Mesenchymal stem cell (in vitro differentiated cells and primary cell): Measurements from ENCODE around the gene RHEB.

Source experiments
- DNase-seq: peaks from one replicate; pipeline ENCODE4 v3.0.0-alpha.2; 2013
- H2AFZ ChIP-seq: one replicate; pipeline ENCODE4 v1.6.1; 2013; ENCODE audit warnings: low read depth, mild to moderate bottlenecking, control low read depth, inconsistent platforms, low read length, moderate library complexity
- H2AK5ac ChIP-seq: 2 replicates; pipeline ENCODE4 v1.6.1; 2013; ENCODE audit warnings: low read length, moderate library complexity, mild to moderate bottlenecking, inconsistent platforms; ENCODE audit not compliant: severe bottlenecking
- H2BK120ac ChIP-seq: one replicate; pipeline ENCODE4 v1.6.1; 2013; ENCODE audit warnings: low read depth, mild to moderate bottlenecking, inconsistent platforms, low read length, moderate library complexity
- H2BK12ac ChIP-seq, 2 experiments: one replicate each; pipeline ENCODE4 v1.6.1; 2013; ENCODE audit warnings: inconsistent platforms in 2 of 2, low read length in 2 of 2, mild to moderate bottlenecking in 2 of 2, moderate library complexity in 2 of 2, control low read depth in 1 of 2
- H2BK15ac ChIP-seq: one replicate; pipeline ENCODE4 v1.6.1; 2013; ENCODE audit warnings: mild to moderate bottlenecking, low read depth, inconsistent platforms; ENCODE audit not compliant: poor library complexity, severe bottlenecking
- H2BK5ac ChIP-seq: 2 replicates; pipeline ENCODE4 v1.6.1; 2013; ENCODE audit warnings: low read depth, mild to moderate bottlenecking, low read length, control low read depth, inconsistent platforms; ENCODE audit not compliant: poor library complexity, severe bottlenecking
- H3K14ac ChIP-seq, 2 experiments: one replicate each; pipeline ENCODE4 v1.6.1; 2013; ENCODE audit warnings: inconsistent platforms in 2 of 2, low read length in 2 of 2, control low read depth in 1 of 2, mild to moderate bottlenecking in 1 of 2, moderate library complexity in 1 of 2
- H3K18ac ChIP-seq, 2 experiments: one replicate each; pipeline ENCODE4 v1.6.1; 2013; ENCODE audit warnings: inconsistent platforms in 2 of 2, low read length in 2 of 2, control low read depth in 1 of 2, low read depth in 1 of 2, mild to moderate bottlenecking in 1 of 2
- H3K23ac ChIP-seq, 2 experiments: one replicate each; pipeline ENCODE4 v1.6.1; 2013; ENCODE audit warnings: inconsistent platforms in 2 of 2, low read length in 2 of 2, mild to moderate bottlenecking in 2 of 2, moderate library complexity in 2 of 2, control low read depth in 1 of 2
- H3K27ac ChIP-seq: 2 replicates; pipeline ENCODE4 v1.5.1; 2013; ENCODE audit warnings: mild to moderate bottlenecking, moderate library complexity, low read length, control low read depth, inconsistent platforms; ENCODE audit not compliant: poor library complexity, severe bottlenecking
- H3K27me3 ChIP-seq, 2 experiments: 2 replicates each; pipeline versions ENCODE4 v1.6.1 to v1.7.0; 2013; ENCODE audit warnings: low read length in 2 of 2, mild to moderate bottlenecking in 2 of 2, moderate library complexity in 2 of 2, control low read depth in 1 of 2, inconsistent platforms in 1 of 2; ENCODE audit not compliant: control insufficient read depth in 1 of 2, insufficient read depth in 1 of 2
- H3K36me3 ChIP-seq, 2 experiments: 2 replicates each; pipeline versions ENCODE4 v1.6.1 to v1.7.0; 2013; ENCODE audit warnings: low read length in 2 of 2, control low read depth in 1 of 2, inconsistent platforms in 1 of 2, low read depth in 1 of 2, mild to moderate bottlenecking in 1 of 2; ENCODE audit not compliant: insufficient read depth in 2 of 2, control insufficient read depth in 1 of 2
- H3K4ac ChIP-seq, 2 experiments: one replicate each; pipeline ENCODE4 v1.6.1; 2013; ENCODE audit warnings: inconsistent platforms in 2 of 2, low read length in 2 of 2, mild to moderate bottlenecking in 2 of 2, moderate library complexity in 2 of 2, control low read depth in 1 of 2, low read depth in 1 of 2
- H3K4me1 ChIP-seq: 2 replicates; pipeline ENCODE4 v1.6.1; 2013; ENCODE audit warnings: low read depth, low read length, control low read depth; ENCODE audit not compliant: control insufficient read depth, insufficient read depth
- H3K4me2 ChIP-seq: 2 replicates; pipeline ENCODE4 v1.6.1; 2013; ENCODE audit warnings: low read length, mild to moderate bottlenecking, inconsistent platforms; ENCODE audit not compliant: poor library complexity, severe bottlenecking
- H3K4me3 ChIP-seq, 2 experiments: 2 replicates each; pipeline versions ENCODE4 v1.5.1 to v1.7.0; 2013; ENCODE audit warnings: low read length in 2 of 2, mild to moderate bottlenecking in 2 of 2, control low read depth in 1 of 2, low read depth in 1 of 2; ENCODE audit not compliant: insufficient read depth in 1 of 2
- H3K79me1 ChIP-seq: replicated peaks from 2 replicates; pipeline ENCODE4 v1.6.1; 2013; ENCODE audit warnings: mild to moderate bottlenecking, control low read depth, low read length, inconsistent platforms; ENCODE audit not compliant: poor library complexity, severe bottlenecking
- H3K9ac ChIP-seq: 2 replicates; pipeline ENCODE4 v1.7.0; 2013; ENCODE audit warnings: mild to moderate bottlenecking, low read length, moderate library complexity
- H3K9me3 ChIP-seq: 2 replicates; pipeline ENCODE4 v1.7.0; 2013; ENCODE audit warnings: mild to moderate bottlenecking, low read length; ENCODE audit not compliant: control insufficient read depth
- H4K8ac ChIP-seq: one replicate; pipeline ENCODE4 v1.6.1; 2013; ENCODE audit warnings: inconsistent platforms, mild to moderate bottlenecking, low read length, moderate library complexity
- H4K91ac ChIP-seq: one replicate; pipeline ENCODE4 v1.6.1; 2013; ENCODE audit warnings: mild to moderate bottlenecking, low read length, inconsistent platforms
- WGBS: methylation state at CpG from one replicate; pipeline ENCODE4 v1.1.7; 2013; ENCODE audit warnings: mixed read lengths; 5-methylcytosine and 5-hydroxymethylcytosine counted together

The RHEB gene

DNA sequence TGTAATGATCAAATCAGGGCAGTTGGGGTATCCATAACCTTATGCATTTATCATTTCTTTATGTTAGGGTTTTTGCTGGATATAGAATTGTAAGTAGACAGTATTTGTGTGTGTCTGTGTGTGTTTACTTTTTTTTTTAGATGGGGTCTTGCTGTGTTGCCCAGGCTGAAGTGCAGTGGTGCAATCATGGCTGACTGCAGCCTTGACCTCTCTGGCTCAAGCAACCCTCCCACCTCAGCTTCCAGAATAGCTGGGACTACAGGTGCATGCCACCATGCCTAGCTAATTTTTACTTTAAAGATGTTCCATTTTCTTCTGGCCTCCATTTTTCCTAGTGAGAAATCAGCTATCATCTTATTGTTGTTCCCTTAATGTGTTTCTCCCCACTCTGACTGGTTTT lies 10.1 kb upstream of the RHEB start:
- no peak overlapping the region for H3K4me2 ChIP-seq

DNA sequence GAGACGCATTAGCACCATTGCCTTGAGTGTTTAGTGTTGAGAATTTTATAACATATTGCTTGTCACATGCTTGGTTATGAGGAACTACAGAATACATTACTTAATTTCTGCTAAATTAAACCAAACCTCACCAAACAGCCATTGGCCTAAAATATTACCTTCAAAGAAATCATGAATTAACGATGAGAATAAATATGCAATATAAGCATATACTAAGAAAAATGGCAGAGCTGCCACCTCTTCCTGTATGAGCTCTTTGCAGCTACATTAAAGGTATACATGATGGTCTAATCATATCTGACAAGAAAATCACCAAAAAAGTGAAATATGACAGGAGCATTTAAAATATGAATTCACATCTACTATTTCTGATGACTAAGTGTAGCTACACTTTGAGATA lies 5.2 kb upstream of the RHEB start:
- WGBS: 100% methylated on average over 1 of the region's 2 CpGs
- Histone ChIP-seq H4K91ac (no peak overlapping the region), H2AFZ (no peak overlapping the region), H3K27ac (no peak overlapping the region), H2BK12ac (no peak overlapping the region), H3K4ac (no peak overlapping the region), H3K4me3 (no peak overlapping the region), H3K14ac (no peak overlapping the region), H2AK5ac (no peak overlapping the region), H3K23ac (no peak overlapping the region), H3K4me1 (peaks cover 9% of the 10 kb centered on the region), H3K79me1 (no peaks in the 10 kb centered on the region), H2BK5ac (no peak overlapping the region), H3K27me3 (no peaks in the 10 kb centered on the region), H3K18ac (no peak overlapping the region), H3K9me3 (peaks cover 1% of the 10 kb centered on the region), H4K8ac (no peak overlapping the region), H2BK120ac (no peak overlapping the region), H3K36me3 (no peaks in the 10 kb centered on the region), H3K9ac (no peak overlapping the region), H3K4me2 (no peak overlapping the region), H2BK15ac (no peak overlapping the region)
- DNase-seq: no peak

More for the DNA sequence above, 10.1 kb upstream of the RHEB start:
- Histone ChIP-seq H3K27me3 (peaks cover 0 to 3% of the 10 kb centered on the region in 2 experiments), H3K4ac (no peak overlapping the region), H2BK120ac (no peak overlapping the region), H3K9me3 (peaks cover 16% of the 10 kb centered on the region), H3K9ac (no peak overlapping the region), H2BK12ac (no peak overlapping the region), H3K4me1 (no peaks in the 10 kb centered on the region), H3K79me1 (no peaks in the 10 kb centered on the region), H4K8ac (no peak overlapping the region), H3K14ac (no peak overlapping the region), H3K23ac (no peak overlapping the region), H2BK5ac (no peak overlapping the region), H2AFZ (no peak overlapping the region), H2BK15ac (no peak overlapping the region), H2AK5ac (no peak overlapping the region), H3K27ac (no peak overlapping the region), H4K91ac (no peak overlapping the region), H3K18ac (no peak overlapping the region), H3K4me3 (no peak overlapping the region), H3K36me3 (no peaks in the 10 kb centered on the region)
- no peak for DNase-seq

DNA sequence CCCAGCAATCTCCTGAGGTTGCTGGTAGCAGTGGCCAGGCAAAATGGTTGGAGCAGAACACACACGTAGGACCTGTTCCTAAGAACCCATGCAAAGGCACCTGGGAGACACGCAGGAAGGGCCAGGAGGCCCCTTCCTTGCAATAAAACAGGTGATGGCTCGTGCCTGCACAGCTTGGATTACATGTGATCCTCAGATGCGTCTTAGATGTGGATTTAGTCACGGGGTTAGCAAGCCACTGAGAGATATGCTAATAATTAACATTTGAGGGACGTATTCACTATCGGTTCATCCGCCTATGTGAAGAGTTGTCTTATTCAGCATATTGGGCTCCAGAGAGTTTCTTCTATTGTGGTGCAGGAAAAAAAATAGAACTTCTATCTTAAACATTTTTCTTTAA lies 4.6 kb upstream of the RHEB start:
- Histone ChIP-seq H3K9ac (no peak overlapping the region), H3K14ac (no peak overlapping the region), H2AK5ac (no peak overlapping the region), H3K36me3 (no peaks in the 10 kb centered on the region), H3K4ac (no peak overlapping the region), H3K4me3 (no peak overlapping the region), H3K9me3 (no peaks in the 10 kb centered on the region), H4K91ac (no peak overlapping the region), H2BK12ac (no peak overlapping the region), H2BK120ac (no peak overlapping the region), H3K4me2 (no peak overlapping the region), H3K18ac (no peak overlapping the region), H3K27me3 (no peaks in the 10 kb centered on the region), H3K4me1 (peaks cover 9% of the 10 kb centered on the region), H2BK15ac (no peak overlapping the region), H2AFZ (no peak overlapping the region), H3K23ac (no peak overlapping the region), H4K8ac (no peak overlapping the region), H3K79me1 (no peaks in the 10 kb centered on the region), H3K27ac (no peak overlapping the region), H2BK5ac (no peak overlapping the region)
- DNase-seq: no peak
- 90% methylated on average over 7 of the region's 8 CpGs for WGBS

DNA sequence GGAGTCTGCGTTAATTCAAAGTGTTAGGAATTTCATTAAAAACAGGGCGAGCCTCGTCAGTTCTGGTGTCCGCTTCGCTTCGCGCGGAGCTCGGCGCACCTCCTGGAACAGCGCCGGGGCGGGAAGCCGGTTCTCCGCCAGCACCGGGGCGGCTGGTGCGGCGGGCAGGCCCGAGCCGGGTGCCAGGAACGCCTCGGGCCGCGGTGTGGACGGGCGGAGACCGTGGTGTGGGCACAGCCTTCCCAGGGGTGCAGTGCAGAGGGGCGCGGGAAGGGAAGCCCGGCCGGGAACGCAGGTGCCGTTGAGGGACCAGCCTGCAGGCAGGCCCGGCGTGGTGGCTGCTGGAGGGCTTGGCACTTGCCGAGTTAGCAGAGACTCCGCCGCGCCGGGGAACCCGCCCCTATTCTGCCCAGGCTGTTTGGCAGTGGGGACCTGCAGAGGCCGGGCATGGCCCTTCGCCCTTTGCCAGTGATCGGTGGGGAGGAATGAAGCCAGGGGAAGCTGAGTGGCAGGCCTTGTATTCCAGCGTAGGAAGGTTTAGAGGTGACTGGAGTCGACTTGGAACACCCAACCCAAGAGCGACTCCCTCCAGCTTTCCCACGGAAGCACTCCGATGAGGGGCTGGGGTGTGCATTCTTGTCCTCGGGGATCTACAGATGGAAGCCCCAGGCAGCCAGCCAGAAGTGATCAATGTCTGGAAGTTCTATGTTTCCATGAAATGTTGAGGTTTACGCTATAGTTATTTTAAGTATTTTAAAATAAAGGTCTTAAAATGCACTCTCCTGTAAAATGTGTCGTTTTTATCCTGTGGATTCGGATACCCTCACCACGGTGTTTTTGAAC lies 945 bp upstream of the RHEB start:
- no peak overlapping the region for H3K23ac ChIP-seq
- no peak overlapping the region for H3K14ac ChIP-seq
- H2AK5ac ChIP-seq: peak overlapping the region; percentile 11
- H2BK5ac ChIP-seq: no peak overlapping the region
- H2BK120ac ChIP-seq: no peak overlapping the region
- peak overlapping the region; percentile 50 for H3K4me2 ChIP-seq
- peak overlapping the region; percentile 51 to 56 for H3K18ac ChIP-seq
- peak overlapping the region in 1 of 2 experiments; percentile 87 for H3K4me3 ChIP-seq
- DNase-seq: no peak
- peak overlapping the region; percentile 91 for H3K9ac ChIP-seq
- H3K79me1 ChIP-seq: no peaks in the 10 kb centered on the region
- H3K27ac ChIP-seq: peak overlapping the region; percentile 7
- no peaks in the 10 kb centered on the region for H3K27me3 ChIP-seq
- H2BK15ac ChIP-seq: peak overlapping the region; percentile 87
- no peaks in the 10 kb centered on the region for H3K36me3 ChIP-seq
- H3K9me3 ChIP-seq: no peaks in the 10 kb centered on the region
- no peak overlapping the region for H2AFZ ChIP-seq
- WGBS: 93% methylated on average over 49 of the region's 55 CpGs
- peak overlapping the region; percentile 2 to 48 for H3K4ac ChIP-seq
- peak overlapping the region; percentile 43 for H4K91ac ChIP-seq
- peak overlapping the region; percentile 38 to 59 for H2BK12ac ChIP-seq
- peak overlapping the region; percentile 52 for H4K8ac ChIP-seq
- H3K4me1 ChIP-seq: peaks cover 13% of the 10 kb centered on the region
